HepG2 (cell line): ENCODE data around the gene PPY. TPM values are rescaled to one million over a fixed set of nuclear protein-coding genes. Genes with fewer than 3 reads are reported as not detected.

Experiments used
- CEBPG ChIP-seq: IDR thresholded peaks from 2 replicates; pipeline ENCODE4 v1.6.1; 2016
- DPF2 ChIP-seq: sonication (generic); formaldehyde crosslinking; IDR thresholded peaks from 2 replicates; pipeline ENCODE4 v1.4.0; 2020; ENCODE audit warnings: mild to moderate bottlenecking, low read depth, missing genetic modification reagents, borderline replicate concordance
- FIP1L1 ChIP-seq: fragments of 200-400 bp; formaldehyde crosslinking; IDR thresholded peaks from 2 replicates; pipeline ENCODE4 v1.6.1; 2018; ENCODE audit warnings: low read depth, mild to moderate bottlenecking, low read length, moderate library complexity, borderline replicate concordance; ENCODE audit not compliant: insufficient read depth
- FOXA3 ChIP-seq: IDR thresholded peaks from 2 replicates; pipeline ENCODE4 v1.6.1; 2016; ENCODE audit warnings: missing genetic modification reagents, missing compliant biosample characterization
- FOXK1 ChIP-seq: sonication (generic); formaldehyde crosslinking; IDR thresholded peaks from 2 replicates; pipeline ENCODE4 v1.4.0; 2020; ENCODE audit warnings: low read depth, missing genetic modification reagents, borderline replicate concordance
- FOXP1 ChIP-seq, 2 experiments: fragments of 450-650 bp in 1 of 2; IDR thresholded peaks; 2 replicates each; pipeline ENCODE4 v1.6.1; 2017 to 2018; ENCODE audit warnings: antibody characterized with exemption in 1 of 2
- HDAC1 ChIP-seq: sonication (generic); formaldehyde crosslinking; IDR thresholded peaks from 2 replicates; pipeline ENCODE4 v1.5.1; 2020; ENCODE audit warnings: mild to moderate bottlenecking, missing genetic modification reagents
- KAT8 ChIP-seq: IDR thresholded peaks from 2 replicates; pipeline ENCODE4 v1.6.1; 2016; ENCODE audit warnings: missing genetic modification reagents, missing compliant biosample characterization
- KDM6A ChIP-seq: IDR thresholded peaks from 2 replicates; pipeline ENCODE4 v1.6.1; 2016; ENCODE audit warnings: low read depth
- MEIS1 ChIP-seq: sonication (generic); formaldehyde crosslinking; IDR thresholded peaks from 2 replicates; pipeline ENCODE4 v1.9.0; 2021; ENCODE audit warnings: mild to moderate bottlenecking, missing genetic modification reagents, moderate library complexity, borderline replicate concordance
- MIXL1 ChIP-seq: IDR thresholded peaks from 2 replicates; pipeline ENCODE4 v1.6.1; 2016
- NCOA2 ChIP-seq: sonication (generic); formaldehyde crosslinking; IDR thresholded peaks from 2 replicates; pipeline ENCODE4 v1.8.0; 2022; ENCODE audit warnings: inconsistent platforms
- NR2F6 ChIP-seq, 2 experiments: IDR thresholded peaks; 2 replicates each; pipeline ENCODE4 v1.6.1; 2016; ENCODE audit warnings: antibody characterized with exemption in 1 of 2, mild to moderate bottlenecking in 1 of 2
- NRL ChIP-seq: sonication (generic); formaldehyde crosslinking; IDR thresholded peaks from 2 replicates; pipeline ENCODE4 v1.5.0; 2020; ENCODE audit warnings: missing genetic modification reagents, mild to moderate bottlenecking, moderate library complexity, borderline replicate concordance
- PPARG ChIP-seq: conservative IDR thresholded peaks from 2 replicates; pipeline ENCODE4 v1.6.1; 2016; ENCODE audit warnings: missing biosample characterization, missing genetic modification reagents
- RARA ChIP-seq: IDR thresholded peaks from 2 replicates; pipeline ENCODE4 v1.6.1; 2016; ENCODE audit warnings: missing genetic modification reagents, missing compliant biosample characterization
- SALL1 ChIP-seq: sonication (generic); formaldehyde crosslinking; IDR thresholded peaks from 2 replicates; pipeline ENCODE4 v1.8.0; 2022; ENCODE audit warnings: mild to moderate bottlenecking, missing genetic modification reagents
- SAP130 ChIP-seq: IDR thresholded peaks from 2 replicates; pipeline ENCODE4 v1.6.1; 2016; ENCODE audit warnings: low read depth
- SETDB1 ChIP-seq: sonication (generic); formaldehyde crosslinking; IDR thresholded peaks from 2 replicates; pipeline ENCODE4 v1.5.1; 2020; ENCODE audit warnings: missing genetic modification reagents, mild to moderate bottlenecking, borderline replicate concordance
- SOX6 ChIP-seq, 2 experiments: fragments of 450-650 bp in 1 of 2; sonication (generic) in 1 of 2; formaldehyde crosslinking in 1 of 2; IDR thresholded peaks; 2 replicates each; pipeline versions ENCODE4 v1.4.0 to v1.6.1; 2017 to 2020; ENCODE audit warnings: antibody characterized with exemption in 1 of 2, mild to moderate bottlenecking in 1 of 2, missing genetic modification reagents in 1 of 2
- XBP1 ChIP-seq: sonication (generic); formaldehyde crosslinking; IDR thresholded peaks from 2 replicates; pipeline ENCODE4 v1.5.0; 2020; ENCODE audit warnings: missing genetic modification reagents
- ZC3H13 ChIP-seq: sonication (generic); formaldehyde crosslinking; IDR thresholded peaks from 2 replicates; pipeline ENCODE4 v1.8.1; 2023; ENCODE audit warnings: mild to moderate bottlenecking, missing genetic modification reagents, moderate library complexity
- ZFY ChIP-seq: sonication (generic); formaldehyde crosslinking; IDR thresholded peaks from 2 replicates; pipeline ENCODE4 v1.4.0; 2020; ENCODE audit warnings: missing genetic modification reagents
- ZNF362 ChIP-seq: sonication (generic); formaldehyde crosslinking; IDR thresholded peaks from 2 replicates; pipeline ENCODE4 v1.4.0; 2020; ENCODE audit warnings: missing genetic modification reagents, mild to moderate bottlenecking, borderline replicate concordance
- ZNF562 ChIP-seq: sonication (generic); formaldehyde crosslinking; IDR thresholded peaks from 2 replicates; pipeline ENCODE4 v1.8.0; 2022; ENCODE audit warnings: missing genetic modification reagents, borderline replicate concordance
- polyA plus RNA-seq, 8 experiments: library from polyadenylated mRNA; depleted of rRNA in 3 of 8; stranded (reverse) in 7 of 8; unstranded in 1 of 8; fragments of >200 nt; fragmentation: Illumina TruSeq in 4 of 8; extraction: Trizol in 4 of 8; gene quantifications; 2 replicates each; pipeline versions ENCODE4 v1.2.1 to v1.2.3, GENCODE V29; 2011 to 2016; ENCODE audit warnings: low read depth in 4 of 8, missing spikeins in 1 of 8, mixed read lengths in 1 of 8; ENCODE audit not compliant: insufficient read depth in 1 of 8
- total RNA-seq, 5 experiments: library from RNA; depleted of rRNA; stranded (reverse); fragments of >200 nt; fragmentation: Illumina TruSeq; extraction: Trizol; gene quantifications; 2 replicates each; pipeline ENCODE4 v1.2.3, GENCODE V29; 2016; ENCODE audit warnings: low read depth in 1 of 5
- TF ChIP-seq, protein P1 (sequence below): sonication (generic); formaldehyde crosslinking; IDR thresholded peaks from 2 replicates; pipeline ENCODE4 v1.4.0; 2020; ENCODE audit warnings: missing genetic modification reagents
- TF ChIP-seq, protein P2 (sequence below): sonication (generic); formaldehyde crosslinking; conservative IDR thresholded peaks from 2 replicates; pipeline ENCODE4 v1.4.0; 2020; ENCODE audit warnings: mild to moderate bottlenecking, missing genetic modification reagents, moderate library complexity

PPY gene
- total and polyA plus RNA-seq, 2 of the 13 experiments (the other 11 are each of a cell fraction or from before 2014, with no cell fraction given): not detected

- TF ChIP-seq NRL (CRISPR knock-in tag) (no peak), NR2F6 (IDR thresholded peaks at IDR 0.05) (no peak), NR2F6 (CRISPR knock-in tag; IDR thresholded peaks at IDR 0.05) (peak; percentile 40; the same call in 1 of the 2 replicates), FIP1L1 (no peak), ZNF562 (CRISPR knock-in tag) (no peak), ZFY (CRISPR knock-in tag) (0 out of 2 replicates have a peak, but pooled peaks have one; percentile 18), PPARG (0 out of 2 replicates have a peak, but pooled peaks have one; percentile 12), HDAC1 (peak; percentile 47; the same call in 1 of the 2 replicates), ZC3H13 (CRISPR knock-in tag) (no peak), FOXK1 (CRISPR knock-in tag) (0 out of 2 replicates have a peak, but pooled peaks have one; percentile 18), ZNF362 (peak; percentile 91), SAP130 (peak; percentile 30; the same call in 1 of the 2 replicates), SALL1 (CRISPR knock-in tag) (peak; percentile 39; the same call in 1 of the 2 replicates), KDM6A (peak; percentile 47; the same call in 1 of the 2 replicates), KAT8 (CRISPR knock-in tag) (0 out of 2 replicates have a peak, but pooled peaks have one; percentile 20), RARA (CRISPR knock-in tag) (peak; percentile 47; the same call in 1 of the 2 replicates), XBP1 (CRISPR knock-in tag) (no peak), SOX6 (IDR thresholded peaks at IDR 0.05) (no peak), SOX6 (CRISPR knock-in tag; IDR thresholded peaks at IDR 0.05) (peak; percentile 75), SETDB1 (no peak), NCOA2 (CRISPR knock-in tag) (0 out of 2 replicates have a peak, but pooled peaks have one; percentile 31), CEBPG (CRISPR knock-in tag) (peak; percentile 37; the same call in 1 of the 2 replicates), FOXP1 (IDR thresholded peaks at IDR 0.05) (no peak), FOXP1 (CRISPR knock-in tag; IDR thresholded peaks at IDR 0.05) (peak; percentile 41; the same call in 1 of the 2 replicates), MEIS1 (CRISPR knock-in tag) (peak; percentile 70; the same call in 1 of the 2 replicates), DPF2 (CRISPR knock-in tag) (0 out of 2 replicates have a peak, but pooled peaks have one; percentile 6), FOXA3 (CRISPR knock-in tag) (0 out of 2 replicates have a peak, but pooled peaks have one; percentile 15), MIXL1 (CRISPR knock-in tag) (peak; percentile 82; the same call in 1 of the 2 replicates)
- TF ChIP-seq, protein P1, sequence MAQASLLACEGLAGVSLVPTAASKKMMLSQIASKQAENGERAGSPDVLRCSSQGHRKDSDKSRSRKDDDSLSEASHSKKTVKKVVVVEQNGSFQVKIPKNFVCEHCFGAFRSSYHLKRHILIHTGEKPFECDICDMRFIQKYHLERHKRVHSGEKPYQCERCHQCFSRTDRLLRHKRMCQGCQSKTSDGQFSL (CRISPR knock-in tag): no peak
- TF ChIP-seq, protein P2, sequence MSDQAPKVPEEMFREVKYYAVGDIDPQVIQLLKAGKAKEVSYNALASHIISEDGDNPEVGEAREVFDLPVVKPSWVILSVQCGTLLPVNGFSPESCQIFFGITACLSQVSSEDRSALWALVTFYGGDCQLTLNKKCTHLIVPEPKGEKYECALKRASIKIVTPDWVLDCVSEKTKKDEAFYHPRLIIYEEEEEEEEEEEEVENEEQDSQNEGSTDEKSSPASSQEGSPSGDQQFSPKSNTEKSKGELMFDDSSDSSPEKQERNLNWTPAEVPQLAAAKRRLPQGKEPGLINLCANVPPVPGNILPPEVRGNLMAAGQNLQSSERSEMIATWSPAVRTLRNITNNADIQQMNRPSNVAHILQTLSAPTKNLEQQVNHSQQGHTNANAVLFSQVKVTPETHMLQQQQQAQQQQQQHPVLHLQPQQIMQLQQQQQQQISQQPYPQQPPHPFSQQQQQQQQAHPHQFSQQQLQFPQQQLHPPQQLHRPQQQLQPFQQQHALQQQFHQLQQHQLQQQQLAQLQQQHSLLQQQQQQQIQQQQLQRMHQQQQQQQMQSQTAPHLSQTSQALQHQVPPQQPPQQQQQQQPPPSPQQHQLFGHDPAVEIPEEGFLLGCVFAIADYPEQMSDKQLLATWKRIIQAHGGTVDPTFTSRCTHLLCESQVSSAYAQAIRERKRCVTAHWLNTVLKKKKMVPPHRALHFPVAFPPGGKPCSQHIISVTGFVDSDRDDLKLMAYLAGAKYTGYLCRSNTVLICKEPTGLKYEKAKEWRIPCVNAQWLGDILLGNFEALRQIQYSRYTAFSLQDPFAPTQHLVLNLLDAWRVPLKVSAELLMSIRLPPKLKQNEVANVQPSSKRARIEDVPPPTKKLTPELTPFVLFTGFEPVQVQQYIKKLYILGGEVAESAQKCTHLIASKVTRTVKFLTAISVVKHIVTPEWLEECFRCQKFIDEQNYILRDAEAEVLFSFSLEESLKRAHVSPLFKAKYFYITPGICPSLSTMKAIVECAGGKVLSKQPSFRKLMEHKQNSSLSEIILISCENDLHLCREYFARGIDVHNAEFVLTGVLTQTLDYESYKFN: peak; percentile 86
Observed at GRCh38 chr17:43970366-43970765, 28.1 kb upstream of the PPY start (continued).
